Thyroid gland (tissue), 4 donors: ENCODE measurements around the gene MAGIX.

Experiments used
- POLR2A ChIP-seq, 2 donors: fragments of 450-650 bp; IDR thresholded peaks; one replicate each; pipeline ENCODE4 v1.6.1; 2017; ENCODE audit warnings: antibody characterized with exemption in 2 of 2, mild to moderate bottlenecking in 2 of 2, moderate library complexity in 1 of 2
- TF ChIP-seq, protein P1 (sequence below), 6 experiments: fragments of 200-600 bp in 3 of 6; fragments of 450-650 bp in 3 of 6; sonication (generic) in 3 of 6; IDR thresholded peaks; one replicate each; pipeline ENCODE4 v1.5.1; 2016 to 2019; ENCODE audit warnings: antibody characterized with exemption in 6 of 6, mild to moderate bottlenecking in 2 of 6, inconsistent platforms in 1 of 6, moderate library complexity in 1 of 6

DNA sequence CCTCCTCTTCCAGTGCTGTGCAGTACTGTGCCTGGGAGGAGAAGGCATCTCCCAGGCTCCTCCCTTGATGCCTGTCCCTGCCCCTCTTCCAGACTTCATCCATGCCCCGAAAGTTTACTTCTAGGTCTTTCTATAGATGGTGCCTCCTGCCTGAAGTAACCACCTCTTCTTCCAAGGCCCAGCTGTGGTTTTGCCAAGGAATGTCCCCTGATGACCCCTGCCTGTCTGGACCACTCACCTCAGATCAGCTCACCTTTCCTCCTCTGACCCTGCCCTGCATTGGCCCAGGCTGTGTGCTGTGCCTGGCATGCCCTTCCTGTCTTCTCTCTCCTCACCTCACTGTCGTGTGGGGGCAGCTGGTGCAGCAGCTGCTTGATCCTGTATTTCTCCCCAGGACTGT is 16.8 kb downstream of the MAGIX start:
- TF ChIP-seq POLR2A (IDR thresholded peaks at IDR 0.05): no peak
- TF ChIP-seq, protein P1, sequence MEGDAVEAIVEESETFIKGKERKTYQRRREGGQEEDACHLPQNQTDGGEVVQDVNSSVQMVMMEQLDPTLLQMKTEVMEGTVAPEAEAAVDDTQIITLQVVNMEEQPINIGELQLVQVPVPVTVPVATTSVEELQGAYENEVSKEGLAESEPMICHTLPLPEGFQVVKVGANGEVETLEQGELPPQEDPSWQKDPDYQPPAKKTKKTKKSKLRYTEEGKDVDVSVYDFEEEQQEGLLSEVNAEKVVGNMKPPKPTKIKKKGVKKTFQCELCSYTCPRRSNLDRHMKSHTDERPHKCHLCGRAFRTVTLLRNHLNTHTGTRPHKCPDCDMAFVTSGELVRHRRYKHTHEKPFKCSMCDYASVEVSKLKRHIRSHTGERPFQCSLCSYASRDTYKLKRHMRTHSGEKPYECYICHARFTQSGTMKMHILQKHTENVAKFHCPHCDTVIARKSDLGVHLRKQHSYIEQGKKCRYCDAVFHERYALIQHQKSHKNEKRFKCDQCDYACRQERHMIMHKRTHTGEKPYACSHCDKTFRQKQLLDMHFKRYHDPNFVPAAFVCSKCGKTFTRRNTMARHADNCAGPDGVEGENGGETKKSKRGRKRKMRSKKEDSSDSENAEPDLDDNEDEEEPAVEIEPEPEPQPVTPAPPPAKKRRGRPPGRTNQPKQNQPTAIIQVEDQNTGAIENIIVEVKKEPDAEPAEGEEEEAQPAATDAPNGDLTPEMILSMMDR (IDR thresholded peaks at IDR 0.05): no peak
